DND-41 (cell line): ENCODE measurements around the gene TMEM263.
A peak's percentile ranks its signal among the peaks of the same experiment; 100 is the strongest.

ENCODE experiments used
- ATAC-seq: fragments of 200-7000 bp; cut with Tn5 transposase; 3 replicates; pipeline ENCODE4 v1.9.1; 2021; ENCODE audit warnings: low read depth; ENCODE audit not compliant: insufficient read depth
- DNase-seq: peaks from one replicate; pipeline ENCODE4 v3.0.0-alpha.2; 2020
- H2AFZ ChIP-seq: 2 replicates; pipeline ENCODE4 v1.6.0; 2012; ENCODE audit warnings: low read depth, low read length
- H3K27ac ChIP-seq: 2 replicates; pipeline ENCODE4 v1.5.1; 2012; ENCODE audit warnings: low read length, inconsistent platforms
- H3K27me3 ChIP-seq: fragments of 200-600 bp; sonication (generic); 2 replicates; pipeline ENCODE4 v1.6.0; 2012; ENCODE audit warnings: low read length, mild to moderate bottlenecking, inconsistent platforms; ENCODE audit not compliant: insufficient read depth, poor library complexity
- H3K36me3 ChIP-seq: 2 replicates; pipeline ENCODE4 v1.5.1; 2012; ENCODE audit warnings: low read length, inconsistent platforms; ENCODE audit not compliant: insufficient read depth
- H3K4me1 ChIP-seq: 2 replicates; pipeline ENCODE4 v1.5.1; 2012; ENCODE audit warnings: mild to moderate bottlenecking, low read length; ENCODE audit not compliant: insufficient read depth
- H3K4me2 ChIP-seq: 2 replicates; pipeline ENCODE4 v1.6.0; 2012; ENCODE audit warnings: mild to moderate bottlenecking, moderate library complexity, low read length, inconsistent platforms; ENCODE audit not compliant: insufficient read depth
- H3K4me3 ChIP-seq, 2 experiments: fragments of 200-600 bp in 1 of 2; shearing (Covaris generic) in 1 of 2; 2 replicates each; pipeline ENCODE4 v1.5.1; 2012 to 2016; ENCODE audit warnings: inconsistent platforms in 2 of 2, low read length in 2 of 2, mild to moderate bottlenecking in 2 of 2, low read depth in 1 of 2, moderate library complexity in 1 of 2
- H3K79me2 ChIP-seq: 2 replicates; pipeline ENCODE4 v1.6.0; 2012; ENCODE audit warnings: low read length, inconsistent platforms; ENCODE audit not compliant: insufficient read depth
- H3K9ac ChIP-seq: 2 replicates; pipeline ENCODE4 v1.6.0; 2012; ENCODE audit warnings: low read depth, mild to moderate bottlenecking, inconsistent platforms, low read length, moderate library complexity
- H3K9me3 ChIP-seq: 2 replicates; pipeline ENCODE4 v1.5.1; 2012; ENCODE audit warnings: low read length, moderate library complexity, mild to moderate bottlenecking, inconsistent platforms; ENCODE audit not compliant: insufficient read depth, severe bottlenecking
- H4K20me1 ChIP-seq: 2 replicates; pipeline ENCODE4 v1.6.0; 2012; ENCODE audit warnings: low read length; ENCODE audit not compliant: insufficient read depth
- EZH2 ChIP-seq: IDR thresholded peaks from 3 replicates; pipeline ENCODE4 v1.6.1; 2012; ENCODE audit warnings: borderline replicate concordance, low read depth, mild to moderate bottlenecking, moderate library complexity, low read length, inconsistent platforms; ENCODE audit not compliant: severe bottlenecking
- TF ChIP-seq, protein P1 (sequence below): IDR thresholded peaks from 2 replicates; pipeline ENCODE4 v1.5.1; 2012; ENCODE audit warnings: borderline replicate concordance, low read length, moderate library complexity, mild to moderate bottlenecking; ENCODE audit not compliant: poor library complexity, severe bottlenecking; ENCODE audit errors: extremely low read depth

TMEM263 gene

GRCh38 chr12:106947461-106947860 is 8.2 kb upstream of the TMEM263 start:
- H3K9ac ChIP-seq, result no peak overlapping the region
- ATAC-seq (no peak), DNase-seq (no peak)
- no peak overlapping the region for H3K4me2 ChIP-seq
- no peak overlapping the region for H2AFZ ChIP-seq
- H3K4me1 ChIP-seq, result no peaks in the 10 kb centered on the region
- H3K27me3 ChIP-seq, result no peaks in the 10 kb centered on the region
- H3K27ac ChIP-seq, result no peak overlapping the region
- H3K36me3 ChIP-seq, result no peaks in the 10 kb centered on the region
- no peaks in the 10 kb centered on the region for H3K79me2 ChIP-seq
- H3K4me3 ChIP-seq, result no peak overlapping the region
- TF ChIP-seq, protein P1, sequence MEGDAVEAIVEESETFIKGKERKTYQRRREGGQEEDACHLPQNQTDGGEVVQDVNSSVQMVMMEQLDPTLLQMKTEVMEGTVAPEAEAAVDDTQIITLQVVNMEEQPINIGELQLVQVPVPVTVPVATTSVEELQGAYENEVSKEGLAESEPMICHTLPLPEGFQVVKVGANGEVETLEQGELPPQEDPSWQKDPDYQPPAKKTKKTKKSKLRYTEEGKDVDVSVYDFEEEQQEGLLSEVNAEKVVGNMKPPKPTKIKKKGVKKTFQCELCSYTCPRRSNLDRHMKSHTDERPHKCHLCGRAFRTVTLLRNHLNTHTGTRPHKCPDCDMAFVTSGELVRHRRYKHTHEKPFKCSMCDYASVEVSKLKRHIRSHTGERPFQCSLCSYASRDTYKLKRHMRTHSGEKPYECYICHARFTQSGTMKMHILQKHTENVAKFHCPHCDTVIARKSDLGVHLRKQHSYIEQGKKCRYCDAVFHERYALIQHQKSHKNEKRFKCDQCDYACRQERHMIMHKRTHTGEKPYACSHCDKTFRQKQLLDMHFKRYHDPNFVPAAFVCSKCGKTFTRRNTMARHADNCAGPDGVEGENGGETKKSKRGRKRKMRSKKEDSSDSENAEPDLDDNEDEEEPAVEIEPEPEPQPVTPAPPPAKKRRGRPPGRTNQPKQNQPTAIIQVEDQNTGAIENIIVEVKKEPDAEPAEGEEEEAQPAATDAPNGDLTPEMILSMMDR, result no peak
- TF ChIP-seq EZH2, result no peak
- H3K9me3 ChIP-seq, result peaks cover 26% of the 10 kb centered on the region
- no peaks in the 10 kb centered on the region for H4K20me1 ChIP-seq

- Histone ChIP-seq H3K4me1 (peaks cover 19% of the 10 kb centered on the region), H3K4me2 (no peak overlapping the region), H3K9me3 (peaks cover 10% of the 10 kb centered on the region), H4K20me1 (no peaks in the 10 kb centered on the region), H3K4me3 (no peak overlapping the region), H3K27me3 (no peaks in the 10 kb centered on the region), H3K27ac (no peak overlapping the region), H3K79me2 (peaks cover 16% of the 10 kb centered on the region), H3K9ac (no peak overlapping the region), H2AFZ (no peak overlapping the region), H3K36me3 (no peaks in the 10 kb centered on the region)
- TF ChIP-seq, protein P1, result no peak
- no peak for TF ChIP-seq EZH2
- ATAC-seq (no peak), DNase-seq (no peak)
These were observed 5.1 kb upstream of the TMEM263 start for GRCh38 chr12:106950591-106950990.

- ATAC-seq (no peak), DNase-seq (no peak)
- TF ChIP-seq EZH2, result no peak
- TF ChIP-seq, protein P1, result no peak
- Histone ChIP-seq H2AFZ (no peak overlapping the region), H3K36me3 (no peaks in the 10 kb centered on the region; the same call in 1 of the 2 replicates), H3K79me2 (peaks cover 45% of the 10 kb centered on the region), H3K4me1 (peaks cover 33% of the 10 kb centered on the region), H3K27me3 (no peaks in the 10 kb centered on the region), H3K9me3 (peaks cover 3% of the 10 kb centered on the region), H3K27ac (no peak overlapping the region), H3K9ac (peak overlapping the region; percentile 73; the same call in 1 of the 2 replicates), H3K4me2 (peak overlapping the region; percentile 74), H4K20me1 (no peaks in the 10 kb centered on the region; the same call in 1 of the 2 replicates), H3K4me3 (peak overlapping the region in 1 of 2 experiments; percentile 99; a peak in 2 of 4 replicates)
These were observed 2.1 kb upstream of the TMEM263 start for GRCh38 chr12:106953352-106954250.
